Measurements from ENCODE around the gene SMARCA2.

The SMARCA2 gene

DNA sequence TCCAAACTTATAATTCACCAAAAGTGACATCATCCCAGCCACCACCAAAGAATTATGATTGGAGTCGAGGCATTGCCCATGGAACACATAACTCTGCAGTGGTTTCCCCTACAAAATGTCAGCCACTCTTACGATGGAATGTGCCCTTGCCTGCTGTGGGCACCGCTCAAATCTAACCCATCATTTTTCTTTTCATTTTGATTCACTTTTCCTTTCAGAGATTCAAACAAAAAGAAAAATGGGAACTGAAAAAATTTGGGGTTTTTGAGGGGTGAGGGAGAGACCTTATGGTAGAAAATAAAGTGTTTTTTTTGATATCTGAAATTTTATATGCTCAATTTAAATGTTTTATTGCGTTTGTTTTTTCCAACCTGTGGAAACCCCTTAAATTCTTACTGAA is 28.1 kb downstream of the SMARCA2 start:
- DNase-seq, result no peak

DNA sequence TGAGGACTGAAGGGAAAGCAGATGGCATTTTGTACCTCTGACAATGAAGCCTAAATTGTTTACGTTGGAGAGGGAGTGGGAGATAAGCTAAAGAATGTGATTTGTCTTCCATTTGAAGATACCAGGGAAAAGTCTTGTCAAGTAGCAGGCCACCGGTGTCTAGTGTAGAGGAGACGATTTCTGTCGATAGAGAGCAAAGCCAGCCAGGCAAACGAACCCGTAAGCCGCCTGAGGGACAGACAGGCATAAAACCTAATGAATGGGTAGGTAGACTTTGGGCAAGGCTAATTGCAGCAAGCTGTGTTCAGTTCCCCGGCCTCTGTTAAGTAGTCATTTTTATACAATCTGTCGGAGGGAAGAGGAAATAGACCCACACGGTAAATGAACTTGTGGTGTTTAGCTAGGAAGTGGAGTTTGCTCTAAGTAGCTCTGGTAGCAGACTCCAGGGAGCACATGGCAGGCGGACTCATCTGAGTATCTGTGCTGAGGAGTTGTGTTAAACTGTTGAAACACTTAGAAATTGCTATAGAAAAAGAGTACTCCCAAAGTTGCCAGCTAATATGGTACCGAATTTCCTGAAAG is 28.8 kb downstream of the SMARCA2 start:
- DNase-seq, result no peak

DNA sequence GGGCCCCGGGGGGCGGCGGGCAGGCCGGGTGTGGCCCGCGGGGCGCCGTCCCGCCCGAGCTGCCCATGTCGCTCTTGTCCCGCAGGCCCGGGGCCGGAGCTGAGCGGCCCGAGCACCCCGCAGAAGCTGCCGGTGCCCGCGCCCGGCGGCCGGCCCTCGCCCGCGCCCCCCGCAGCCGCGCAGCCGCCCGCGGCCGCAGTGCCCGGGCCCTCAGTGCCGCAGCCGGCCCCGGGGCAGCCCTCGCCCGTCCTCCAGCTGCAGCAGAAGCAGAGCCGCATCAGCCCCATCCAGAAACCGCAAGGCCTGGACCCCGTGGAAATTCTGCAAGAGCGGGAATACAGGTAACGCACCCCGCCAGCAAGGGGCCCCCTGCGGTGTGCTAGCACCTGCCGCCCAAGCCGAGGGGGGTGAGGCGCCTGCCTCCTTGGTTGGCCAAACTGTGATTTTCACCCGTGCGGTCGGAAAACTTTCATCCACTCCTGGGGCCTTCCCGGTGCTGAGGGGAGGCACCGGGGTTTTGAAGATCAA is 32.1 kb downstream of the SMARCA2 start:
- no peak for DNase-seq

DNA sequence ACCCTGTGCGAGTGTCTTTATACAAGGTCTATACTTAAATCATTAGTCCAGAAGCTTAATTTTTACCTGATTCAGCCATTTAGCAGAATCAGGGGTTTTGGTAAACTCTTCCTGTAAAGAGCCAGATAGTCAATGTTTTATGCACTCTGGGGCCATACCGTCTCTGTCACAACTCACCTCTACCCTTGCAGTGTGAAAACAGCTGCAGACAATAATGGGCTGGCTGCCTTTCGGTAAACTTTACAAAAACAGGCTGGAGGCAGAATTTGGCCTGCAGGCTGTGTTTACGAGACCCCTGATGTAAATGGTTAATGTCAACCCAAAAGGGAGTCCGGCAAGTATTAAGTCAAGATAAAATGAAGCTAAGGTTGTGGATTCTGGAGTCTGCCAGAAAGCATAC is 32.8 kb downstream of the SMARCA2 start:
- no peak for DNase-seq

DNA sequence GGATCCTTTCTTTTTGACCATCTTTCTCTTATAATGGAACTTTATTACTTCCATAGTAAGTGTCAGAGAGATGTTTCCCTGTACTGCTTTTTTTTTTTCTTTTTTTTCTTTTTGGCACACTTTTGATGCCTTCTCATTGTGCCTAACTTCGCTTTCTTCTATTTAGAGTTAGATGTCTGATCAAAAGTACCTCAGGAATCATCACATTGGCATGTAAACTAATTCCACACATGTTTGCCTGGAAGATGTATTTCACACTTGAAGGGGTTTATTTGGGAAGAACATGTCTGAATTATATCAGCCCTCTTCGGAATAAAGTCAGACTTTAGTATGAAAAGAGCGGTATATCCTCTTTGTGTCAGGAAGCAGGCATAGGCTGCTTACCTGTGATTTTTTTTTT is 35.1 kb downstream of the SMARCA2 start:
- DNase-seq, result no peak

DNA sequence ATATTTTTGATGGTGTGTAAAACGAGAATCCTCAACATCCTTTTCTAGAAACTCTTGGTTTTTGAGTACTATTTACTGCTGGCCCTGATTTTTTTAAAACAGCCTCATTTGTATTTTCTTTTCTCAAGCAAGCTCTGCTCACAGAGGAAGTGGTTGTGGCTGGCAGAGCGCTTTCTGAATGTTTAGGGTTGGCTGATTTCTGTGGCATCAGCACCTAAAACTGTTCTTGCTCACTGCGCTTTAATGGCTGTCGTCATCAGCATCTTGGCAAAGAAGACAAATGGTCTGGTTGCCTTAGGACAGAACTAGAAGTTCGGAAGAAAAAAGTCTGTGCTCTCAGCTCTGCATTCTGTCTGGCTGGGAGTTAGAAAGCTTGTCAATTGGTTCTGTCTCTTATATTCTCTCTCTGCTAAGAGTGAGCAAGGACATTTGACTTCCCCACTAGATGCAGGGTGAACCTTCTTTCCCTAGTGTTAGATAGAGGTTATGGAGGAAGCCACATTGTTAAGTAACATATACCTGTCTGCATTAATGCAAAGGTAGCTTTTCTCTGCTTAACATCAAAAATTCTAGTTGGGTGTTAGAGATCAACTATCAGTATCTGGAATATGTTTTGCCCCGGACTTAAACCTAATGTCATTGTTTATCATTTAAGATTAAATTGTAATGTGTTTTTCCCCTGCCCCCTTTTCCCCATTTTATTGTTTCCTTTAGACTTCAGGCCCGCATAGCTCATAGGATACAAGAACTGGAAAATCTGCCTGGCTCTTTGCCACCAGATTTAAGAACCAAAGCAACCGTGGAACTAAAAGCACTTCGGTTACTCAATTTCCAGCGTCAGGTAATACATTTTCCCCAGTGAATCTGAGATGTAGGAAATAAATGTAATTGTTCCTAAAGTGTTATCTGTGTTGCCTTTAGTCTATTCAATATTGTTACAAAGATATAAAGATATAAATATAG is 39.0 kb downstream of the SMARCA2 start:
- peak; percentile 33 for DNase-seq

DNA sequence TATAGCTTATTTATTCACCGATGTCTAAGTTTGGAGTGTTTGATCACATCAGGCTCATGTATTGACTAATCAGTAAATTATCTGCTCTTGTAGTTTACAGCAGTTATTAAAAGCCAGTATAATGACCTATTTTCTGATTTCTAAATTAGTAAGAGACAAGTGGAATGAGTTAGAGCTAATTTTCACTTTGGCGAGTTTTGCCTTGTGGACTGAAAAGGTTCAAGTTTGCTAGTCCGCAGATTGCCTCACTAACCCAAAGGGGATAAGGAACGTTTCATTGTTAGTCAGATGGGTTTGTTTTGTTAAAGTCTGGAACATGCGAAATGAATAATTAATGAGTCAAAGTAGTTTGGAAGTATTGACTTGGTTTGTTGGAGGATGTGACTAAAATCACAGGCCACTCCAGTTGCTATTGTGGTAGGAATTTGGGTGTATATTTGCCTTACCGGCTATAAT is 40.1 kb downstream of the SMARCA2 start:
- no peak for DNase-seq

DNA sequence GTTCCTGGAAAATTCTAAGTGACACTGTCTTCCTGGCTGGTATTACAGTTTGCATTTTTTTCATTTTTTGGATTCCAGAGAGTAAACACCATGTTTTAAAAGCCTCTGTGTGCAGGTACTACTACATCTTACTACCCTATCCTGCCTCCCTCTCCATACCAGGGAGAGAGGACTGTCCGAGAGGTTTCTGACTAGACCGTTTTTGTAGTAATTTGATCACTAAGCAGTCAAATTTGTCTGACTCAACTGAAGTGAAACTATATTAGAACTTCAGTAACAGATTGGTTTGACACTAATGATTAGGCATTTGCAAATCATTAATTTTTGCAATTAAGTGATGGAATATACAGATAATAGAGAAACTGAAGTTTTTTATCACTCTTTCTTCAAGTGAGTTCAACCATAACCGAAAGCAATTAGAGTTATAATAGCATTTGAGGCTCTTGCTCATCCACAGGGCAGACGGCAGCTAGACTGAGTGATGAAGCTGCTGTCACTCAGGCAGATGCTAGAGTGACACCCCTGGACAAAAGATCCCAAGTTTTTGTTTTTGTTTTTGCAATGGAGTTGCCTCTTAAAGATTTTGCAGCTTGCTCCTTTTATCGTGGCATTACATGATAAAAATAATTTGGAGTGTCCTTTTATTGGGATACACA is 44.3 kb downstream of the SMARCA2 start:
- no peak for DNase-seq

DNA sequence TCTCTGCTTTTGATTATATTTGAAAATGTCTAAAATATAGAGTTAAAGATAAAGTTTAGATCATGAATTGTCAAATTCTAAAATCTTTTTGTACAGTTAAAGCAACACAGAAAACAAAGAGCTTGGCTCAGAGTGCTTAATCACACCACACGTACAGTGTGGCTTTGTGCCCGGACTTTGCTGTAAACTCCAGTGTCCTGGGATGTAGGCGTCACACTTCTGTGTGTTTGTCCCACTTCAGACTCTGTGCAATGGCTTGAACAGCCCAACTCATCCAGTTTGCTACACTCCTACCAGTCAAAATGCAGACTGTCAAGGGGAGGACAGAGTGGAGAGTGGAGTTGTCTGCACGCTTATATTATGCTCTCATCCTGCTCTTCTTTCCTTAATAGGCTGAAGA is 45.3 kb downstream of the SMARCA2 start:
- no peak for DNase-seq

DNA sequence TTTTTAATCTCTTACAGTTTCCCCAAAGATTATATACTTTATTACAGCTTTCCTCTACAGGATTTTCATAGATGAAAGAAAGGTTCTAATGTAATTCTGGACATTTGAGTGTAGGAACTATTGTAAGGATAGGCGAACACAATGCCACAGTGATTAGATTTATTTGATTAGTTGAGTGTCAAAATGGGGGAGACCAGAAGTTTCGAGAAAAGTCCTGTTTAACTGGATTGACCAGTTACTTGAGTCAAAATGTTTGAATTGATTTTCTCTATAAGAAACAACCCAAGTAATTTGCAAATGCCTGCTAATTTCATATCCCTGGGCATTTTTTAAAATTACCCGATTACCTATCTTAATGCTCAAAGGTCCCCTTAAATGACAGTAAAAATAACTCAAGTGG is 50.6 kb downstream of the SMARCA2 start:
- no peak for DNase-seq

DNA sequence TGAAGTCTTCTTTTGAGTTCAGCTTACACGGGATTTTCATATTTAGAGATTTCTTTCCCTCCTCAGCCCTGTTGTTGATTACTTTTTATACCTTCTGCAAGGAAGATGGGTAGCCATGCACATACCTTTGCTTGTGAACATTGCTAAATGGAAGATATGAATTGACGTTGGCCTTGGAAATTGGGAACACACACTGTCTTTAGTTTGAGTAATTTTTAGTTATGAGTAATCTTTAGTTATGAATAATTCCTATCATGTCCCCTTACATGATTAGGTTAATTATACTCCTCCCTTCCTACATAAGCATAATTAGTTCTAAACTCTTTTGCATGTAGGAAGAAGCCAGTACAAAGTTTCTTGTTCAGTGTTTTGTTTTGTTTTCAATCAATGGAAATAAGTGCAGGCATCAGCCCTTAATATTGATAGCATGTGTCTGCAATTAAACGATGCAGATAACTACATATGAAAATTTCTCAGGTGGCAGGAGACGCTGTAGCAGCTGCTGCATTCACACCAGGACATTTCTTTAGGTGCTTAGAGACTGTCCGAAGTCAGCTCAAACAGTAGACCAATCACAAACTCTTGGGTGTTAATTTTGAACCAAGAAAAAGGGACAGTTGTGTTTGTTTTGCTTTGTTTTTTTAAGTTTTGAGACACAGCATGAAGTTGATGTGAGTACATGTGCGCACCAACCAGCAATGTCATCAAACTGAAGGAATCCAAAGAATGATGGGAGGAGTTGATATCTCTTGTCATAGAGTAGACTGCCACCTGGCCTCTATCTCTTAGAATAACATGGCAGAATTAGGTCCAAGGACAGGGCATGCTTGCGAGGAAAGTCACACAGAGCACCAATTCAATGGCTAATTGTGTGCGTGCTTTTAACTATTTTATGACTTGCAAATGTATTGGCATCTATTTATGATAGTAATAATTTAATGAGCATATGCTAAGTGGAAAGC is 51.4 kb downstream of the SMARCA2 start:
- no peak for DNase-seq

DNA sequence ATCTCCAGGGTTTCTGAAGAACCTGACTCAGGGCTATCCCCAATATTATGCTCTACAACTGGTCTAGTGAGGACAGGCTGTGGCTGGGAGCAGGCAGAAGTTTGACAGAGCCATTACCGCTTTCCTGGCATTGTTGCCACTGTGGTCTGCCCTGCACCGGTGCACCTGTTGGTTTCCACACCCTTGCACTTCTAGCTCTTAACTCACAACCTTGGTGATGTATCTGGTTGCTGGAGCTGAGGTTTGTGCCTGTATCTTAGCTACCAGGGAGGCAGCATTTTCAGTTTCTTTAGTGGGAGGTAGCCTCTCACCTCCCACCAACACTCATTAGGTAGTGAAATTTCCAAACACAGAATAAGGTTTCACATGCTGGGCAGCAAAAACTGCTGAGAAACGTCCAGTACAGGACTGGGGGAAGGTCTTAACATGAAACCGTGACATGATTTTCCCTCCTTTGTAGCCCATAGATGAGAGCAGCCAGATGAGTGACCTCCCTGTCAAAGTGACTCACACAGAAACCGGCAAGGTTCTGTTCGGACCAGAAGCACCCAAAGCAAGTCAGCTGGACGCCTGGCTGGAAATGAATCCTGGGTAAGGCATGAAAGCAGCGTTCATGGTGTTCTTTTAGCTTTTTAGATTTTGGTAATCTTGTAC is 57.7 kb downstream of the SMARCA2 start:
- DNase-seq, result no peak

DNA sequence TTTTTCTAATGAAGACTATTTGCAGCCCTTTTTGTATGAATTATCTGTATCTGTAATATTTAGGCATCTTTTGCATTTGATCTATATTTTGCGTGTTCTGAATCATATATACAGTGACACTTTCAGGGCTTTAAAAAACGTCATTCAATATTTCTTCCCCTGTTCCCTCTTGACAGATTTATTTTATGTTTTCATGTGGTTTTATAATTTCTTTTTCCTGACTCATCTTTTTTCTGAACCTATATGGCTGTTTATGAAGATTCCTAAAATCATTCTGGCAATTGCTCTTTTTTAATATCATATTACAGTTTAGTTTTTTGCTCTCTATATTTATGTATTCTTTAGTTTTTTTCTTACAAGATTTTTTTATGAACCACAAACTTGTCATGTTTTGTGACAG is 67.6 kb downstream of the SMARCA2 start:
- DNase-seq, result no peak

DNA sequence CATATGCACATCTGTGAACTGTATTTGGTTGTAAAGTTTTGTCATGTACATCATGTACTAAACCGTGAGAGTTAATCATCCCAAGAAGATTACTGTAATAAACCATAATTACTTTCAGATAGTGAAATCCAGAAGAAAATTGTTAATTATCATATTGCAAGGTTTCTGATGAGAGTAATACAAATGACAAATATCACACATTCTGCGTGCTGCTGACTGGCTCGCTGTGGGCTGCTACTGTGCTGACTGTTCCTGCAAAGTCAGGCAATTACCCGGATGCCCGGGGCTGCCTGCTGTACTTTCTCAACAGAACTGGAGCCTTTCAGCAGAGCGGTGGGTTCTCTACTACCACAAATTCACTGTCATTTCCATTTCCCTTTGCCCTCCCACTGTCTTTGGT is 68.3 kb downstream of the SMARCA2 start:
- no peak for DNase-seq

DNA sequence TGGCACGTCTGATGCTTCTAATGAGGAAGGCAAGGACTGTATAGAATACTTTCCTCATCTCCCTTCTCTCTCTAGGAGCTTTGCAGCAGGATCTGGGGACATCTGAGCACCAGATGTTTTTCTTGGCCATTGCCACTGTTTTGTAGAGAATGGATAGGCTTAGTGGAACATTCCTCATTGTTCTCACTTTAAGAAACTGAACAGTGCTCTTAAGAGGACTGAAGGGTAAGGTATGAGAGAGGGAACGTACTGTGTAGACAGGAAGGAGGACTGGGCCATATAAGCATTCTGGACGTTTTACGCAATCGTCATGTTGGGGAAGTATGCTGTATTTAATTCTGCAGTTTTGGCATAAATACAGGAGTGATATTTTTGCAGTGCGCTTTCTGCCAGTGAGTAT is 70.6 kb downstream of the SMARCA2 start:
- DNase-seq, result no peak

DNA sequence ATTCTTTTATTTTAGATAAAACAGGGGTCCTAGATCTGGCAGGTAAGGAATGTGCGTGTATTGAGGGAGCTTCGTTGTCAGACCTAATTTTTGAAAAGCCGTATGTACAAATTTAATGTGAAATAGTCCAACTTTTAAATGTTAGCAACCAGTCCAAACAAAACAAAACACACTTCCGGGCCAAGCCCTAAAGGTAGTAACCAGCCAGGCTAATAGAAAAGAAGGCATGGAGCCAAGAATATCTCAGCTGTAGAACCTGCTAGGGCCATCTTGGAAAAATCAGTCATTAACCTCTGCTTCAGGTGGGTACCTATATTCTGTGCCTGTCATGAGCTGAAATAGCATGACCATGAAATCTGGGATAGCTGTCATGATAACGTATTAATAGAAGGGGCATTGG is 71.0 kb downstream of the SMARCA2 start:
- DNase-seq, result no peak

DNA sequence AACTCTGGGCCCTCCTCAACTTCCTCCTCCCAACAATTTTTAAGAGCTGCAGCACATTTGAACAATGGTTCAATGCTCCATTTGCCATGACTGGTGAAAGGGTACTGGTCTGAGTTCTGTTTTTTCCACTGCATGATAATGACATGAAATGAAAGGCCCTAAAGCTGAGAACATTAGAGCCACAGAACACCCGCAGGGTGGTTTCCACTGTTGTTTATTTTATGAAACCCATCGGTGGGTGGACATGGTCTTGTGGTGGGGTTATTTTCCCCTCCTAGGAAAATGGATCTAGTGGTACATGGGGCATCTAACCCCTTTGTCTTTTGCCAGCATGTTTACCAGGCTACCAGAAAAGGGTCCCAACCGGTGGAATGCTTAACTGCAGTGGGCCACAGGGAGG is 71.8 kb downstream of the SMARCA2 start:
- DNase-seq, result no peak

DNA sequence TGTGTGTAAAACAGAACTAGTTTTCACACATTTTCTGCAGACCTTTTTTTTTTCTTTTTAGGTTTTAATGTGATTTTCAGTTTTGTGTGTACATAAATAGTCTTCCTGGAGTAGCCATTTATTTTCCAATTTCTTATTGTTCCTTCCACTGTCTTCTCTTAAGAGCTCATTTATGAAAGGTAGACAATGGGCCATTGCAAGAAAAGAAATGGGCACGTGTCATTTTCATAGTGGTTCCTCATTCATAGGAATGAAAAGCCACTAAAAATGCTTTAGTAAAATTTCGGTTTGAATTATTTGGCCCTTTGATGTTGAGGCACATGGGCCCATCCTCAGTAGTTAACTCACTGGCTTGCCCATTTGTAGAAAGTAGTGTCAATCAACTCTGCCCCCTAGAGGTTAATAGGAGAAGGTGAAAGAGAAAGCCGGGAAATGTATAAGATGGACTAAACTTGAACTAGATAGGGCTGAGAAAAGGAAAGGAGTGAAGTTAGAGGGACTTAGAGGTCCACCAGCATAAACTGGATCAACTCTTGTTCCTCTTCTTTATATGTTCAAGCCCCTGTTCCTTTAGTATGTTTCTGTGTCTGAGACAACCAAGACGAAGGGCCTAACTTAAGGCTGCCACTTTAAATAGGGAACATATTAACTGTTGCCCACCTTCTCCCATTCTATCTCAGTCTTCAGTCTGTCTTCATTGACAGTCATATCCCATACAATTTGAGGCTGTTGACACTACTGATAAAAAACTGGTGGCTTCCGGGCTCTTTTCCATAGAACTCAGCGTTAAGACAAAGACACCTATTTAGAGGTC is 72.6 kb downstream of the SMARCA2 start:
- no peak for DNase-seq

DNA sequence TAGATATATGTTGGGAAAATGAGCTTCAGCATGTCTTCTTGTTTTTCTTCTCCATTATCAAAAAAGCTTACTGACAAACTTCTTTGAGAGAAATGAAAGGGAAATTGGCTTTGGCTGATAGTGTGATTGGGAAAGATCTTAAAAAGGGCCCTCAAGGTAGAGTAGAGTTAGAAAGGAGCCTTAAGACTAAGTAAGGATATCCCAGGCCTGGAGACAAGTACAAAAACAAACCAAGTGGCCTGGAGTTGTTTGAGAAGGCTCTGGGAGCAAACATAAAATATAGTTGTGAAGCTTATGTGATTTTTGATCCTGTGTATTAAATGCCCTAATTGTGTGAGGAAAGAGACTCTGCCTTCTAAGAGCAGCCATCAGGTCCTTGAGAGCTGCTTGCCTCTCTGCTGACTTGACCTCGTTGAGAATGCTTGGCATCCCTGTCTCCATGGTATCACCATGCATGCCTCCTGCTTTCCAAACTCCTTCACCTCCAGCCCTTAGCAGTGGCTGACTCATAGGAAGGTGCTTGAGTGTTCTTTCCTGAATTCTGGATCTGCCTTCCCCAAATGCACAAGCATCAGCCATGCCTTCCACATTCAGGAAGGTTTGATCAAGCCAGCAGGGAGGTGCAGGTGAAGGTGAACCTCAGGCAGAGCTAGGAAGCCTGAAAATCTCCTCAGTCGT is 78.9 kb downstream of the SMARCA2 start:
- DNase-seq, result no peak

DNA sequence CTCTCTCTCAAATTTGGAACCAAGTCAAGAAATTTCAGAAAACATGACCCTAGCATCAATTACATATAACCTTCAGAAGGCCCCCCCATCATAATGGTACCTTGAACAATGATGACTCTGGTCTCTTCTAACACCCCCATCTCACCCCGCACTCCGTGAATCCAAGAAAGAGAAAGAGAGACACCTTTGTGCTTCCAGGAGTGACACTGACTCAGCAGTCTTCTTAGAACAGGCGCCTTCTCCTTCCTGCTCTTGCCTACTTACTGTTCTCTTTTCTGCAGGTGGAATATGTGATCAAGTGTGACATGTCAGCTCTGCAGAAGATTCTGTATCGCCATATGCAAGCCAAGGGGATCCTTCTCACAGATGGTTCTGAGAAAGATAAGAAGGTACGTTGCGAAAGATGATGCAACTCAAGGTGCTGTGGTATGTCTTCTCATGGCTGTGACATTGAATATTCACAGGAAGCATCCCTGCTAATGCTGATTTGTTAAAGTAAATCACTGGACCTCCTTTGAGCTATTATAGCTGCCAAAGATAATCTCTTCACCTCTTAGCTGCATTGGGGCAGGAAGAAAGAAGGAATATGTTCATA is 81.3 kb downstream of the SMARCA2 start:
- DNase-seq, result no peak

Measured in NK-92 treated with Interleukin-12 subunit alpha and Interleukin-12 subunit beta, amount 100 ng/mL, for 24 hours (cell line).